Measurements from ENCODE around the gene RREB1. TPM values are rescaled to one million over a fixed set of nuclear protein-coding genes. Genes with fewer than 3 reads are reported as not detected.

Gene RREB1
- total RNA-seq, 1 donor from 2014 or later, result 67.7 TPM

GRCh38 chr6:7148100-7148822 is 40.5 kb downstream of the RREB1 start:
- peaks cover 81% of the 10 kb centered on the region for H3K4me1 Mint-ChIP-seq
- intact Hi-C loops (cut with micrococcal nuclease), result no loop called here
- DNase-seq (no peak), ATAC-seq (ENCODE audit: low read depth) (no peak)
- no peak for TF ChIP-seq CTCF (IDR thresholded peaks at IDR 0.05)
- no peaks in the 10 kb centered on the region for H3K27me3 Mint-ChIP-seq
- H3K4me3 Mint-ChIP-seq, result no peak overlapping the region
- POLR2A ChIA-PET, result interaction anchor here (1.0 kb wide), 1 partner anchor 11 kb away, joined by 3 read pairs; no protein-coding TSS in a partner anchor
- CTCF ChIA-PET, result no interaction called here
- peaks cover 5% of the 10 kb centered on the region for H3K36me3 Mint-ChIP-seq (ENCODE audit: low read depth)
- no peaks in the 10 kb centered on the region for H3K9me3 Mint-ChIP-seq
- H3K27ac Mint-ChIP-seq, result no peak overlapping the region

- H3K9me3 Mint-ChIP-seq, result no peaks in the 10 kb centered on the region
- CTCF ChIA-PET, result no interaction called here
- no peak overlapping the region for H3K4me3 Mint-ChIP-seq
- POLR2A ChIA-PET, result interaction anchor here (0.7 kb wide), 1 partner anchor 48 kb away, joined by 3 read pairs; no protein-coding TSS in a partner anchor
- peak overlapping the region; percentile 16 for H3K27ac Mint-ChIP-seq
- DNase-seq (no peak), ATAC-seq (ENCODE audit: low read depth) (no peak)
- TF ChIP-seq CTCF (IDR thresholded peaks at IDR 0.05), result no peak
- H3K27me3 Mint-ChIP-seq, result no peaks in the 10 kb centered on the region
- peaks cover 5% of the 10 kb centered on the region for H3K36me3 Mint-ChIP-seq (ENCODE audit: low read depth)
- intact Hi-C loops (cut with micrococcal nuclease), result no loop called here
- H3K4me1 Mint-ChIP-seq, result peaks cover 87% of the 10 kb centered on the region
Measured at GRCh38 chr6:7150381-7151064, 42.8 kb downstream of the RREB1 start.

GRCh38 chr6:7151381-7151780 is 43.6 kb downstream of the RREB1 start:
- ATAC-seq (ENCODE audit: low read depth) (no peak), DNase-seq (no peak)
- POLR2A ChIA-PET, result interaction anchor here (0.5 kb wide), 1 partner anchor 72 kb away, joined by 3 read pairs; no protein-coding TSS in a partner anchor
- intact Hi-C loops (cut with micrococcal nuclease), result no loop called here
- no peaks in the 10 kb centered on the region for H3K9me3 Mint-ChIP-seq
- H3K4me3 Mint-ChIP-seq, result no peak overlapping the region
- CTCF ChIA-PET, result no interaction called here
- TF ChIP-seq CTCF (IDR thresholded peaks at IDR 0.05), result no peak
- H3K27me3 Mint-ChIP-seq, result no peaks in the 10 kb centered on the region
- H3K36me3 Mint-ChIP-seq (ENCODE audit: low read depth), result peaks cover 5% of the 10 kb centered on the region
- H3K4me1 Mint-ChIP-seq, result peaks cover 87% of the 10 kb centered on the region
- H3K27ac Mint-ChIP-seq, result peak overlapping the region; percentile 27

- H3K27ac Mint-ChIP-seq, result peak overlapping the region; percentile 64
- H3K27me3 Mint-ChIP-seq, result no peaks in the 10 kb centered on the region
- H3K36me3 Mint-ChIP-seq (ENCODE audit: low read depth), result peaks cover 5% of the 10 kb centered on the region
- DNase-seq (no peak), ATAC-seq (ENCODE audit: low read depth) (no peak)
- intact Hi-C loops (cut with micrococcal nuclease), result no loop called here
- no peaks in the 10 kb centered on the region for H3K9me3 Mint-ChIP-seq
- TF ChIP-seq CTCF (IDR thresholded peaks at IDR 0.05), result no peak
- ChIA-PET CTCF (no interaction called here), POLR2A (interaction anchor here (0.6 to 0.7 kb wide), 3 partner anchors 11 to 84 kb away, joined by 3 to 6 read pairs (median 4); no protein-coding TSS in a partner anchor)
- peaks cover 87% of the 10 kb centered on the region for H3K4me1 Mint-ChIP-seq
- H3K4me3 Mint-ChIP-seq, result no peak overlapping the region
Measured at GRCh38 chr6:7152462-7152861, 44.7 kb downstream of the RREB1 start.

- peaks cover 10% of the 10 kb centered on the region for H3K36me3 Mint-ChIP-seq (ENCODE audit: low read depth)
- CTCF ChIA-PET, result interaction anchor here (0.9 kb wide), 1 partner anchor 67 kb away, joined by 3 read pairs; no protein-coding TSS in a partner anchor
- H3K27ac Mint-ChIP-seq, result peak overlapping the region; percentile 92
- POLR2A ChIA-PET, result interaction anchor here (0.8 to 4.1 kb wide), 4 partner anchors 12 to 101 kb away, joined by 5 to 27 read pairs (median 16); partner anchors contain the start of gene RREB1
- no peak for TF ChIP-seq CTCF (IDR thresholded peaks at IDR 0.05)
- no peaks in the 10 kb centered on the region for H3K9me3 Mint-ChIP-seq
- DNase-seq, result no peak
- peaks cover 86% of the 10 kb centered on the region for H3K4me1 Mint-ChIP-seq
- ATAC-seq (ENCODE audit: low read depth), result no peak
- intact Hi-C loops (cut with micrococcal nuclease), result loop anchor here (1.0 to 2.0 kb wide), 7 partner anchors 7 to 80 kb away; partner anchors contain the start of gene RREB1
- H3K27me3 Mint-ChIP-seq, result no peaks in the 10 kb centered on the region
- no peak overlapping the region for H3K4me3 Mint-ChIP-seq
Measured at GRCh38 chr6:7153789-7154188, 46.0 kb downstream of the RREB1 start.
